ENCODE measurements around the gene NKD2.

GRCh38 chr5:978693-979092 is 29.9 kb upstream of the NKD2 start:
- TF ChIP-seq, protein P1, sequence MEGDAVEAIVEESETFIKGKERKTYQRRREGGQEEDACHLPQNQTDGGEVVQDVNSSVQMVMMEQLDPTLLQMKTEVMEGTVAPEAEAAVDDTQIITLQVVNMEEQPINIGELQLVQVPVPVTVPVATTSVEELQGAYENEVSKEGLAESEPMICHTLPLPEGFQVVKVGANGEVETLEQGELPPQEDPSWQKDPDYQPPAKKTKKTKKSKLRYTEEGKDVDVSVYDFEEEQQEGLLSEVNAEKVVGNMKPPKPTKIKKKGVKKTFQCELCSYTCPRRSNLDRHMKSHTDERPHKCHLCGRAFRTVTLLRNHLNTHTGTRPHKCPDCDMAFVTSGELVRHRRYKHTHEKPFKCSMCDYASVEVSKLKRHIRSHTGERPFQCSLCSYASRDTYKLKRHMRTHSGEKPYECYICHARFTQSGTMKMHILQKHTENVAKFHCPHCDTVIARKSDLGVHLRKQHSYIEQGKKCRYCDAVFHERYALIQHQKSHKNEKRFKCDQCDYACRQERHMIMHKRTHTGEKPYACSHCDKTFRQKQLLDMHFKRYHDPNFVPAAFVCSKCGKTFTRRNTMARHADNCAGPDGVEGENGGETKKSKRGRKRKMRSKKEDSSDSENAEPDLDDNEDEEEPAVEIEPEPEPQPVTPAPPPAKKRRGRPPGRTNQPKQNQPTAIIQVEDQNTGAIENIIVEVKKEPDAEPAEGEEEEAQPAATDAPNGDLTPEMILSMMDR (IDR thresholded peaks at IDR 0.05): no peak
- no peak for TF ChIP-seq POLR2A (IDR thresholded peaks at IDR 0.05)

All from adrenal gland (tissue), 5 donors.